Fibroblast of lung (primary cell): ENCODE measurements around the gene TM2D1. TPM values are rescaled to one million over a fixed set of nuclear protein-coding genes. Genes with fewer than 3 reads are reported as not detected.
A peak's percentile ranks its signal among the peaks of the same experiment; 100 is the strongest.

ENCODE experiments used
- DNase-seq, 2 donors: peaks; one replicate each; pipeline versions ENCODE4 v3.0.0 to v3.0.0-alpha.2; 2010; ENCODE audit warnings: low read depth in 2 of 2
- H2AFZ ChIP-seq: 2 replicates; pipeline ENCODE4 v1.5.1; 2012; ENCODE audit warnings: low read length, control low read depth, inconsistent platforms
- H3K27ac ChIP-seq: 2 replicates; pipeline ENCODE4 v1.5.1; 2011; ENCODE audit warnings: low read length, control low read depth; ENCODE audit not compliant: insufficient read depth
- H3K27me3 ChIP-seq: 2 replicates; pipeline ENCODE4 v1.5.1; 2011; ENCODE audit warnings: mild to moderate bottlenecking, low read length; ENCODE audit not compliant: control insufficient read depth, insufficient read depth
- H3K36me3 ChIP-seq: 2 replicates; pipeline ENCODE4 v1.5.1; 2011; ENCODE audit warnings: low read length; ENCODE audit not compliant: control insufficient read depth, insufficient read depth
- H3K4me1 ChIP-seq: 2 replicates; pipeline ENCODE4 v1.5.1; 2011; ENCODE audit warnings: low read length; ENCODE audit not compliant: control insufficient read depth, insufficient read depth; ENCODE audit errors: extremely low read depth
- H3K4me2 ChIP-seq: 2 replicates; pipeline ENCODE4 v1.5.1; 2011; ENCODE audit warnings: low read length, control low read depth; ENCODE audit not compliant: insufficient read depth; ENCODE audit errors: extremely low read depth
- H3K4me3 ChIP-seq, 4 experiments: fragments of 200-600 bp in 1 of 4; sonication (generic) in 1 of 4; replicated peaks in 1 of 4; 2 replicates each; pipeline ENCODE4 v1.5.1; 2011 to 2016; ENCODE audit warnings: low read length in 4 of 4, low read depth in 3 of 4, mild to moderate bottlenecking in 3 of 4, control low read depth in 2 of 4, inconsistent platforms in 1 of 4, mixed read lengths in 1 of 4; ENCODE audit not compliant: insufficient read depth in 1 of 4; ENCODE audit errors: control extremely low read depth in 1 of 4
- H3K79me2 ChIP-seq: 2 replicates; pipeline ENCODE4 v1.5.1; 2012; ENCODE audit warnings: mild to moderate bottlenecking, low read length, inconsistent platforms; ENCODE audit not compliant: control insufficient read depth, insufficient read depth
- H3K9ac ChIP-seq: 2 replicates; pipeline ENCODE4 v1.5.1; 2011; ENCODE audit warnings: mild to moderate bottlenecking, low read length, control low read depth; ENCODE audit not compliant: insufficient read depth
- H3K9me3 ChIP-seq: 2 replicates; pipeline ENCODE4 v1.5.1; 2012; ENCODE audit warnings: low read depth, low read length; ENCODE audit not compliant: control insufficient read depth, insufficient read depth
- H4K20me1 ChIP-seq: 2 replicates; pipeline ENCODE4 v1.5.1; 2011; ENCODE audit warnings: low read length; ENCODE audit not compliant: control insufficient read depth, insufficient read depth; ENCODE audit errors: extremely low read depth
- EZH2 ChIP-seq: IDR thresholded peaks from 2 replicates; pipeline ENCODE4 v1.5.1; 2012; ENCODE audit warnings: low read length, control low read depth, mild to moderate bottlenecking; ENCODE audit errors: missing control alignments
- polyA plus RNA-seq, 2 donors: library from polyadenylated mRNA; depleted of rRNA in 1 of 2; stranded (reverse) in 1 of 2; unstranded in 1 of 2; fragments of >200 nt; gene quantifications; 2 replicates each; pipeline ENCODE4 v1.2.1, GENCODE V29; 2011 to 2012; ENCODE audit warnings: missing spikeins in 1 of 2
- total RNA-seq: library from RNA; depleted of rRNA; stranded (reverse); fragments of >200 nt; gene quantifications from 2 replicates; pipeline ENCODE4 v1.2.1, GENCODE V29; 2014
- TF ChIP-seq, protein P1 (sequence below), 2 donors: IDR thresholded peaks in 1 of 2; conservative IDR thresholded peaks in 1 of 2; 1 replicate in 1 of 2; 2 replicates in 1 of 2; pipeline ENCODE4 v1.5.1; 2011 to 2012; ENCODE audit warnings: low read length in 2 of 2, control low read depth in 1 of 2, inconsistent platforms in 1 of 2, low read depth in 1 of 2, mild to moderate bottlenecking in 1 of 2

Gene TM2D1
- total and polyA plus RNA-seq, 2 donors (not counting 1 experiment from before 2014, with no cell fraction given): 58.6 to 82.0 TPM

DNA sequence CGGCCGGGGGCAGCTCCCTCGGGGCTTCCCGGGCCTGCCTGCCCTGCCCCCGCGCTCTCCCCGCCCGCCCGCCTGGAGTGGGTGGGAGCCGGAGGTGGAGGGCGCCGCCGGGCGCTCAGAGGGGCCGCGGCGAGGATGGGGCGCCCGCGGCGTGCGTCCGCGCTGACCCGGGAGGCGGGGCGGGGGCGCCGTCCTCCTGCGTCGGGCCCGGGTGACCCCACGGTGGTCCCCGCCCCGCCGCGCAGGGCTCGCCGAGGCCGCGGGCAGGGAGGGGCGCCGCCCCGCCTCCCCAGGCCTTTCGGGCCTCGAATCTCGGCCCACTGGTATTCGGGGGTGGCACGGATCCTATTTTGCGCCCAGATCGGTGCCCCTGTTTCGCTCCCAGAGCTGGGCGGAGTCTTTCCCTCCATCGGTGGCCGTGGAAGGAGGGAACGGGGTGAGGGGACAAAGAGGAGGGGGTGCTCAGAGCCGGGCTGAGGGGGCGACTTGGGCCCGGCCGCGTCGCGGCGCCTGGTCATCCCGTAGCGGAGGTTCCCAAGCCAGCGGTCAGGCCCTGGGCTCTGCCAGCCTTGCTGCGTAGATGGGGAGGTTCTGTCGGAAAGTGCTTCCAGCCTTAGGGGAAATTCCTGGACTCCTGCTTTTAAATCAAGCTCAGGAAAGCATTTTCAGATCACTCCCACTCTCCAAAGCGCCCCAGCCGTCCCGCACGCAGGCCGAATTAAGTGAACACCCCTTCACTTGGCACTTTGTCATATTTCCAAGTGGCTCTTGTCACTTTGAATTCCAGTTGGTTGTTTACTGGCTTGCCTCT, 17.9 kb upstream of the TM2D1 start:
- Histone ChIP-seq H3K4me2 (peak overlapping the region; percentile 84), H4K20me1 (no peaks in the 10 kb centered on the region), H3K4me1 (no peaks in the 10 kb centered on the region), H3K9ac (peak overlapping the region; percentile 74), H3K79me2 (no peaks in the 10 kb centered on the region), H2AFZ (peak overlapping the region; percentile 79), H3K27ac (peak overlapping the region; percentile 56), H3K27me3 (no peaks in the 10 kb centered on the region), H3K36me3 (no peaks in the 10 kb centered on the region), H3K4me3 (peak overlapping the region; percentile 54 to 74 (median 60)), H3K9me3 (no peaks in the 10 kb centered on the region)
- TF ChIP-seq, protein P1, sequence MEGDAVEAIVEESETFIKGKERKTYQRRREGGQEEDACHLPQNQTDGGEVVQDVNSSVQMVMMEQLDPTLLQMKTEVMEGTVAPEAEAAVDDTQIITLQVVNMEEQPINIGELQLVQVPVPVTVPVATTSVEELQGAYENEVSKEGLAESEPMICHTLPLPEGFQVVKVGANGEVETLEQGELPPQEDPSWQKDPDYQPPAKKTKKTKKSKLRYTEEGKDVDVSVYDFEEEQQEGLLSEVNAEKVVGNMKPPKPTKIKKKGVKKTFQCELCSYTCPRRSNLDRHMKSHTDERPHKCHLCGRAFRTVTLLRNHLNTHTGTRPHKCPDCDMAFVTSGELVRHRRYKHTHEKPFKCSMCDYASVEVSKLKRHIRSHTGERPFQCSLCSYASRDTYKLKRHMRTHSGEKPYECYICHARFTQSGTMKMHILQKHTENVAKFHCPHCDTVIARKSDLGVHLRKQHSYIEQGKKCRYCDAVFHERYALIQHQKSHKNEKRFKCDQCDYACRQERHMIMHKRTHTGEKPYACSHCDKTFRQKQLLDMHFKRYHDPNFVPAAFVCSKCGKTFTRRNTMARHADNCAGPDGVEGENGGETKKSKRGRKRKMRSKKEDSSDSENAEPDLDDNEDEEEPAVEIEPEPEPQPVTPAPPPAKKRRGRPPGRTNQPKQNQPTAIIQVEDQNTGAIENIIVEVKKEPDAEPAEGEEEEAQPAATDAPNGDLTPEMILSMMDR (conservative IDR thresholded peaks at IDR 0.05 in 1 of 2, IDR thresholded peaks at IDR 0.05 in 1 of 2; ENCODE audit: low read depth in 1 of 2, low read length in 2 of 2): no peak
- peak; percentile 39 to 56 for DNase-seq

DNA sequence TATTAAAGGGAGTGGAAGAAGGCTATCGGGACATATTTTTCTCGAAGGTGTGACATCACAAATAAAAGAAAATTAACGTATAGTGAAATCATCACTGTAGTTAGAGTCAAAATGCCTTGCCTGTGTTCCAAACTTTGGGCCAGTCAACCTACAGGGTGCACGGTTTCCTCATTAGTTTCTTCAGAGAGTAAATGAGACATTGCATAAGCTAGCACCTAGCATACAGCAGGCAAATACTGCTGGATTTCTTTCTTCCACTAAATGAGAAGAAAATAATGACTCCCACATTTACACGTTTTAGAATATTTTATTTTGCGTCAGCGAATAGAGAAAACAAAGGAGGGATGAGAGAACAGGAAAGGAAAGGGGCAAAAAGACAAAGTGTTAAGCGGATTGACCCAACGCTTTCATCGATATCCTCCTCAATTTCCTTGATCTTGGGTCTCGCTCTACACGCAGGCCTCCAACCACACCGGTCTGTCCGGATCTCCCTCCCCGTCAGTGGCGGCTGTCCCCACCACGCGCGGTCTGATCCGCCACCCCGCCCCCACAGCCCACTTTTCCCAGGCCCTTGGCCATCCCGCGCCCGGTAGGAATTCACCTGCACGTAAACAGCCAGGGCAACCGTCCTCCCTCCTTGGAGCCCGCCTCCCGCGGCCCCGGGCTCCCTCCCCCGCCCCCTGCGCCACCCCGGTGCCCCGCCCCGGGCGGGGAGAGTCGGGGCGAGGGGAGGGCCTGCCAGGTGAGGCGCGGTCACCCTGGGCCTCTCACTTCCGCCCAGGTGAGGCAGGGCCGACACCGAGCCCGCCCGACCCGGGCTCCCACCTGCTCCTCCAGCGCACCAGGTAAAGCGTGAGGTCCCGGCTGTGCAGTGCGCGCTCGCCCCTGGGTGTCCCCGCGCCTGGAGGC, 17.0 kb upstream of the TM2D1 start, which contains the start of gene PATJ:
Gene PATJ (plus strand): TSS at position 770 of the 909 bp plus-strand sequence. CDS start 20,413 bp downstream, outside the sequence.
- Histone ChIP-seq H3K4me2 (peak within 1 kb of the TSS; percentile 84), H2AFZ (peak within 1 kb of the TSS; percentile 79), H3K9ac (peak within 1 kb of the TSS; percentile 74), H3K4me1 (no peaks in the 10 kb centered on the region), H3K4me3 (peak within 1 kb of the TSS; percentile 54 to 76 (median 67)), H3K27me3 (no peaks in the 10 kb centered on the region), H3K36me3 (no peaks in the 10 kb centered on the region), H3K79me2 (no peaks in the 10 kb centered on the region), H3K9me3 (no peaks in the 10 kb centered on the region), H4K20me1 (no peaks in the 10 kb centered on the region), H3K27ac (peak within 1 kb of the TSS; percentile 56)
- TF ChIP-seq EZH2: no peak
- TF ChIP-seq, protein P1 (conservative IDR thresholded peaks at IDR 0.05 in 1 of 2, IDR thresholded peaks at IDR 0.05 in 1 of 2; ENCODE audit: low read depth in 1 of 2, low read length in 2 of 2): no peak
- DNase-seq: peak in 1 of 2 donors; percentile 18
